ENCODE data around the gene CIAPIN1. TPM values are rescaled to one million over a fixed set of nuclear protein-coding genes. Genes with fewer than 3 reads are reported as not detected.
A peak's percentile ranks its signal among the peaks of the same experiment; 100 is the strongest.

The CIAPIN1 gene
- total and polyA plus RNA-seq, 2 of the 4 experiments (the other 2 are of a cell fraction) = 41.6 to 47.7 TPM

GRCh38 chr16:57422026-57422944 lies 24.9 kb downstream of the CIAPIN1 start:
- H2AFZ ChIP-seq (replicated peaks; ENCODE audit: low read length, poor library complexity) = no peak overlapping the region
- H3K4me3 ChIP-seq (ENCODE audit: insufficient read depth, low read depth, low read length) = no peak overlapping the region
- POLR2A ChIA-PET (ENCODE audit: unreplicated experiment) = interaction anchor here (0.5 kb wide), 1 partner anchor 444 kb away, joined by 3 read pairs; no protein-coding TSS in a partner anchor

More at GRCh38 chr16:57422026-57422944, 24.9 kb downstream of the CIAPIN1 start:
- Histone ChIP-seq H3K14ac (replicated peaks; ENCODE audit: low read depth, low read length) (0 out of 2 replicates have a peak overlapping the region, but pooled peaks have one; percentile 0), H3K27me3 (ENCODE audit: control insufficient read depth, insufficient read depth, low read length) (no peaks in the 10 kb centered on the region), H3K56ac (ENCODE audit: extremely low read depth, insufficient read depth, low read length) (no peak overlapping the region), H3K9me1 (ENCODE audit: insufficient read depth, low read length) (no peaks in the 10 kb centered on the region), H3K4ac (ENCODE audit: low read depth, low read length) (no peak overlapping the region; the same call in 1 of the 2 replicates), H3K36me3 (ENCODE audit: control insufficient read depth, insufficient read depth, low read length) (peaks cover 4% of the 10 kb centered on the region), H3K4me1 (ENCODE audit: control insufficient read depth, insufficient read depth, low read length) (peaks cover 2% of the 10 kb centered on the region), H3K9me3 (ENCODE audit: control insufficient read depth, insufficient read depth, low read length) (no peaks in the 10 kb centered on the region), H2BK5ac (ENCODE audit: low read depth, low read length, poor library complexity, severe bottlenecking) (no peak overlapping the region), H3K79me1 (ENCODE audit: low read depth in 1 of 2, low read length in 2 of 2) (no peaks in the 10 kb centered on the region), H2AK5ac (ENCODE audit: low read depth, low read length) (no peak overlapping the region), H2BK20ac (ENCODE audit: low read depth, low read length) (no peak overlapping the region), H4K91ac (ENCODE audit: insufficient read depth, low read depth, low read length) (peak overlapping the region; percentile 57), H4K5ac (ENCODE audit: low read depth, low read length) (peak overlapping the region; percentile 18; the same call in 1 of the 2 replicates), H2AK9ac (replicated peaks; ENCODE audit: low read depth, low read length, poor library complexity) (no peak overlapping the region), H3K23ac (ENCODE audit: low read depth, low read length) (no peak overlapping the region), H3K27ac (ENCODE audit: insufficient read depth, low read length) (no peak overlapping the region), H2BK15ac (ENCODE audit: low read depth, low read length) (no peak overlapping the region), H3K18ac (ENCODE audit: low read depth, low read length) (no peak overlapping the region), H2BK120ac (ENCODE audit: low read depth, low read length) (0 out of 2 replicates have a peak overlapping the region, but pooled peaks have one; percentile 16), H3K9ac (ENCODE audit: low read depth, low read length) (peak overlapping the region; percentile 38; the same call in 1 of the 2 replicates), H3K4me2 (ENCODE audit: low read depth, low read length) (no peak overlapping the region), H4K8ac (ENCODE audit: low read depth in 2 of 2, low read length in 2 of 2) (peak overlapping the region; percentile 73 to 90), H4K20me1 (ENCODE audit: insufficient read depth, low read length) (no peaks in the 10 kb centered on the region)
- ATAC-seq (ENCODE audit: low read depth) (peak; percentile 91), DNase-seq (peak; percentile 72)
- TF ChIP-seq ELK1 (IDR thresholded peaks at IDR 0.05; ENCODE audit: borderline replicate concordance, low read depth, low read length) (no peak), RAD21 (IDR thresholded peaks at IDR 0.05; ENCODE audit: low read length) (peak; percentile 83), MXI1 (IDR thresholded peaks at IDR 0.05; ENCODE audit: borderline replicate concordance, low read depth, low read length) (no peak), SMC3 (IDR thresholded peaks at IDR 0.05; ENCODE audit: low read depth, low read length) (peak; percentile 77), MAZ (IDR thresholded peaks at IDR 0.05; ENCODE audit: borderline replicate concordance, low read depth, low read length) (0 out of 2 replicates have a peak, but pooled peaks have one; percentile 14), RFX5 (IDR thresholded peaks at IDR 0.05; ENCODE audit: low read depth, low read length) (no peak), NFE2L2 (IDR thresholded peaks at IDR 0.05; ENCODE audit: low read depth, low read length) (no peak), CHD1 (IDR thresholded peaks at IDR 0.05; ENCODE audit: low read depth, low read length) (no peak), CTCF (conservative IDR thresholded peaks at IDR 0.05; ENCODE audit: low read depth, low read length) (peak; percentile 83), POLR2A (IDR thresholded peaks at IDR 0.05; ENCODE audit: low read depth, low read length) (no peak), USF2 (IDR thresholded peaks at IDR 0.05; ENCODE audit: low read depth, low read length) (no peak), MAFK (IDR thresholded peaks at IDR 0.05; ENCODE audit: low read depth, low read length) (no peak), FOS (IDR thresholded peaks at IDR 0.05; ENCODE audit: low read depth, low read length) (no peak)
- WGBS, 2 experiments (ENCODE audit: extremely low coverage in 2 of 2, insufficient read length in 1 of 2) = 14% methylated on average over 7 of the region's 10 CpGs; no CpG with 5 or more reads in 1 of the 2 experiments
- in situ Hi-C loops (cut with MboI; ENCODE audit: low sequenced_read_pairs) = no loop called here
- dilution Hi-C loops (cut with HindIII; ENCODE audit: low sequenced_read_pairs, unreplicated experiment) = no loop called here
- intact Hi-C loops (cut with micrococcal nuclease) = loop anchor here (1.0 kb wide), 2 partner anchors 97 to 122 kb away; no protein-coding TSS in a partner anchor
- no TSS peak for BruUV-seq (replicated peaks)
- CTCF ChIA-PET = interaction anchor here (0.5 to 4.5 kb wide), 5 partner anchors 9 to 253 kb away, joined by 3 to 30 read pairs (median 3); no protein-coding TSS in a partner anchor
